ENCODE measurements around the gene FAM135A. TPM values are rescaled to one million over a fixed set of nuclear protein-coding genes. Genes with fewer than 3 reads are reported as not detected.

FAM135A gene
- total and polyA plus RNA-seq, 2 of the 8 experiments (the other 6 are each of a cell fraction or from before 2014, with no cell fraction given): 17.4 to 35.7 TPM

- H3K9me3 ChIP-seq (ENCODE audit: insufficient read depth in 2 of 2, low read depth in 1 of 2, low read length in 1 of 2): no peaks in the 10 kb centered on the region
- H3K23me2 ChIP-seq (ENCODE audit: low read depth, low read length): no peaks in the 10 kb centered on the region
- H3K14ac ChIP-seq (ENCODE audit: insufficient read length): no peak within 1 kb of the TSS
- peak within 1 kb of the TSS; percentile 78 for H4K91ac ChIP-seq (replicated peaks; ENCODE audit: insufficient read length, low read length)
- H2BK12ac ChIP-seq (ENCODE audit: low read depth, low read length): no peak within 1 kb of the TSS
- no peak within 1 kb of the TSS for H2BK15ac ChIP-seq (ENCODE audit: low read length)
- H4K20me1 ChIP-seq (replicated peaks in 1 of 2; ENCODE audit: control insufficient read depth in 1 of 2, insufficient read depth in 2 of 2, low read length in 2 of 2): no peaks in the 10 kb centered on the region
- no peak within 1 kb of the TSS for H2AK5ac ChIP-seq (ENCODE audit: low read depth, low read length)
- H3K23ac ChIP-seq (ENCODE audit: insufficient read length): no peak within 1 kb of the TSS
- H2AFZ ChIP-seq (ENCODE audit: low read length): peak within 1 kb of the TSS; percentile 100
- H2BK120ac ChIP-seq (replicated peaks; ENCODE audit: low read depth, low read length): peak within 1 kb of the TSS; percentile 52
- no peaks in the 10 kb centered on the region for H3K27me3 ChIP-seq (replicated peaks in 1 of 4; ENCODE audit: control insufficient read depth in 3 of 4, extremely low read depth in 1 of 4, insufficient read depth in 3 of 4, low read length in 3 of 4)
- H3K4me2 ChIP-seq (ENCODE audit: insufficient read depth in 1 of 2, low read depth in 2 of 2, low read length in 2 of 2): peak within 1 kb of the TSS; percentile 40 to 80
- peak within 1 kb of the TSS; percentile 91 for H3K27ac ChIP-seq (ENCODE audit: low read depth, low read length)
- peak within 1 kb of the TSS; percentile 74 for H4K5ac ChIP-seq (ENCODE audit: insufficient read length, low read depth, low read length)
- H2BK5ac ChIP-seq (ENCODE audit: low read depth, low read length): peak within 1 kb of the TSS; percentile 84; the same call in 1 of the 2 replicates
- peak; percentile 78 to 97 for DNase-seq (ENCODE audit: low read depth in 1 of 2, low spot score in 2 of 2)
- H3K79me1 ChIP-seq (ENCODE audit: low read depth, low read length): no peaks in the 10 kb centered on the region
- FAIRE-seq: peak; percentile 19
- H3K79me2 ChIP-seq (ENCODE audit: control insufficient read depth in 1 of 2, insufficient read depth in 2 of 2, low read length in 2 of 2): peaks cover 0 to 10% of the 10 kb centered on the region in 2 experiments; a peak in 1 of 4 replicates
- H2BK20ac ChIP-seq (ENCODE audit: low read length): no peak within 1 kb of the TSS
- H3K18ac ChIP-seq (ENCODE audit: extremely low read depth, low read length): peak within 1 kb of the TSS; percentile 99
- peak within 1 kb of the TSS; percentile 76 to 93 (median 88) for H3K4me3 ChIP-seq (ENCODE audit: extremely low read depth in 1 of 4, insufficient read depth in 2 of 4, low read depth in 3 of 4, low read length in 4 of 4)
- ChIA-PET CTCF (ENCODE audit: partially characterized antibody) (interaction anchor here (0.6 to 2.0 kb wide), 5 partner anchors 97 to 943 kb away, joined by 3 to 6 read pairs (median 3); no protein-coding TSS in a partner anchor), POLR2A (ENCODE audit: partially characterized antibody) (interaction anchor here (0.9 to 2.6 kb wide), 6 partner anchors 8 to 154 kb away, joined by 3 to 16 read pairs (median 3); partner anchors contain the start of genes FAM135A and SMAP1)
- H3K4me1 ChIP-seq (replicated peaks in 1 of 4; ENCODE audit: control insufficient read depth in 3 of 4, insufficient read depth in 4 of 4, low read length in 3 of 4): peaks cover 0 to 6% (median 3%) of the 10 kb centered on the region in 4 experiments; a peak in 4 of 7 replicates
- peaks cover 0 to 15% (median 1%) of the 10 kb centered on the region in 4 experiments; a peak in 3 of 8 replicates for H3K36me3 ChIP-seq (ENCODE audit: control insufficient read depth in 2 of 4, insufficient read depth in 4 of 4, low read length in 3 of 4)
- H3K56ac ChIP-seq (replicated peaks; ENCODE audit: insufficient read length, low read depth, low read length): peak within 1 kb of the TSS; percentile 84
- WGBS, 2 experiments (ENCODE audit: extremely low coverage in 1 of 2, insufficient coverage in 1 of 2, insufficient read length in 1 of 2, insufficient replicate concordance in 2 of 2, low coverage in 1 of 2, low lambda C conversion rate in 2 of 2, missing lambda C conversion rate in 1 of 2): 1% methylated on average over 46 of the region's 49 CpGs; no CpG with 5 or more reads in 1 of the 2 experiments
- peak within 1 kb of the TSS; percentile 85 to 97 (median 94) for H3K9ac ChIP-seq (replicated peaks in 1 of 4; ENCODE audit: extremely low read depth in 1 of 4, low read depth in 3 of 4, low read length in 3 of 4)
- H4K8ac ChIP-seq (ENCODE audit: extremely low read depth, insufficient read depth, low read length): peak within 1 kb of the TSS; percentile 99
- peak within 1 kb of the TSS; percentile 65 for H3K4ac ChIP-seq (replicated peaks; ENCODE audit: insufficient read length, low read depth, low read length)
- TF ChIP-seq CBX8 (IDR thresholded peaks at IDR 0.05; ENCODE audit: borderline replicate concordance, low read depth, low read length) (no peak), BRCA1 (IDR thresholded peaks at IDR 0.05; ENCODE audit: low read depth, low read length) (no peak), SAP30 (IDR thresholded peaks at IDR 0.05; ENCODE audit: insufficient read depth, insufficient replicate concordance, low read length) (no peak), SIN3A (conservative IDR thresholded peaks at IDR 0.05 in 1 of 2, IDR thresholded peaks at IDR 0.05 in 1 of 2; ENCODE audit: low read depth in 1 of 2, low read length in 2 of 2) (no peak), SP4 (IDR thresholded peaks at IDR 0.05; ENCODE audit: low read length) (0 out of 2 replicates have a peak, but pooled peaks have one; percentile 28), SUZ12 (IDR thresholded peaks at IDR 0.05; ENCODE audit: low read length) (no peak)
Measured at GRCh38 chr6:70566751-70567382, 153.6 kb downstream of the FAM135A start, which contains the start of gene SDHAF4. SDHAF4 (plus strand) TSS chr6:70566930; CDS start chr6:70566941, 11 bp downstream.

Data from H1 (cell line).